Heart right ventricle (tissue), 16 donors: Measurements from ENCODE around the gene AKR1E2. TPM values are rescaled to one million over a fixed set of nuclear protein-coding genes. Genes with fewer than 3 reads are reported as not detected.

Experiments
- ATAC-seq, 8 donors: fragments of 200-7000 bp; cut with Tn5 transposase; one replicate each; pipeline ENCODE4 v1.9.1; 2020; ENCODE audit warnings: mild to moderate bottlenecking in 8 of 8, moderate library complexity in 8 of 8, moderate number of reproducible peaks in 1 of 8
- DNase-seq, 2 donors: peaks; one replicate each; pipeline ENCODE4 v3.0.0-alpha.2; 2020
- H3K27ac ChIP-seq, 10 donors: fragments of 200-600 bp; sonication (generic) in 2 of 10; one replicate each; pipeline versions ENCODE4 v1.5.0 to v1.8.0; 2020 to 2022; ENCODE audit warnings: mild to moderate bottlenecking in 3 of 10
- H3K27me3 ChIP-seq, 7 donors: fragments of 200-600 bp; one replicate each; pipeline ENCODE4 v1.8.0; 2021 to 2022; ENCODE audit warnings: mild to moderate bottlenecking in 2 of 7
- H3K36me3 ChIP-seq, 9 donors: fragments of 200-600 bp; sonication (generic) in 1 of 9; one replicate each; pipeline versions ENCODE4 v1.5.0 to v1.8.0; 2020 to 2022; ENCODE audit warnings: mild to moderate bottlenecking in 2 of 9
- H3K4me1 ChIP-seq, 9 donors: fragments of 200-600 bp; sonication (generic) in 1 of 9; one replicate each; pipeline versions ENCODE4 v1.5.0 to v1.8.0; 2020 to 2022; ENCODE audit warnings: mild to moderate bottlenecking in 4 of 9
- H3K4me3 ChIP-seq, 10 donors: fragments of 200-600 bp; sonication (generic) in 2 of 10; one replicate each; pipeline versions ENCODE4 v1.5.0 to v1.8.0; 2020 to 2022; ENCODE audit warnings: mild to moderate bottlenecking in 7 of 10, moderate library complexity in 2 of 10
- H3K9me3 ChIP-seq, 11 donors: fragments of 200-600 bp in 10 of 11; sonication (generic) in 2 of 11; one replicate each; pipeline versions ENCODE4 v1.5.0 to v1.8.0; 2013 to 2022; ENCODE audit warnings: mild to moderate bottlenecking in 2 of 11, control low read depth in 1 of 11, moderate library complexity in 1 of 11
- CTCF ChIP-seq, 9 donors: fragments of 200-600 bp; sonication (generic) in 2 of 9; IDR thresholded peaks; one replicate each; pipeline versions ENCODE4 v1.5.0 to v1.8.0; 2021 to 2022; ENCODE audit warnings: antibody characterized with exemption in 9 of 9, mild to moderate bottlenecking in 5 of 9, moderate library complexity in 1 of 9
- WGBS, 2 donors: extraction: QIAGEN DNeasy Blood & Tissue Kit; methylation state at CpG; one replicate each; pipeline ENCODE4 v1.1.7; 2013; ENCODE audit warnings: inconsistent platforms in 1 of 2; 5-methylcytosine and 5-hydroxymethylcytosine counted together
- intact Hi-C, 10 donors: fragments of 100-400 bp; cut with DNase I; formaldehyde crosslinking; loops; one replicate each; pipeline versions ENCODE4 v1.11.1 to v1.14.2; 2022
- polyA plus RNA-seq, 2 donors: library from polyadenylated mRNA; stranded (reverse); fragments of 200-250 nt; gene quantifications; one replicate each; pipeline ENCODE4 v1.2.3, GENCODE V29; 2013
- total RNA-seq, 10 donors: library from RNA; stranded (reverse); fragmentation: NEBNext Ultra II Directional in 3 of 10; extraction: Animal tissue kit (Norgen Biotek cat#: 25700) in 3 of 10; gene quantifications; one replicate each; pipeline versions ENCODE4 v1.2.1 to v1.2.4, GENCODE V29; 2021 to 2023
- donor health status: Arrhythmogenic right ventricular cardiomyopathy.
- donor health status: ischemic (EF 13 %, LVEDD 7.1; RV severe dilation, severe dysfunction).
- donor health status: healthy with polysubstance abuse.
- donor health status: DM: no; HTN: yes; CAD: no.
- donor health status: DM: no; HTN: no; CAD: no.
- donor health status: ischemic (EF 25% LVEDD 6.9; RV normal size, moderate dysfunction).
- donor health status: ischemic (EF 25% LVEDD 5.7; RV mildly dilated, moderate dysfunction).
- donor health status: healthy.
- donor health status: DM: yes; HTN: yes; CAD: no.
- donor health status: Ischemic cardiomyopathy.
- donor health status: ischemic (EF 35%, LVEDD 5.7; RV mildly dilated, moderate dysfunction).
- donor health status: nonischemic (EF 11% LVEDD 7.7; RV severe dilation, severe dysfunction).
- donor health status: DM: yes; HTN: yes; CAD: no.
- donor health status: PGD.
- donor health status: ischemic (EF 29% LVEDD 5.4; RV normal size, mild dysfunction).
- donor health status: nonischemic (EF 23%, LVEDD 6.1; RV moderate dilation, normal function).

AKR1E2 gene
- total and polyA plus RNA-seq, 12 donors: 1.2 to 6.5 (median 4.1) TPM

GRCh38 chr10:4830551-4830950, 4.5 kb downstream of the AKR1E2 start:
- no peak for TF ChIP-seq CTCF (IDR thresholded peaks at IDR 0.05)
- 94 to 95% methylated on average over 8 of the region's 8 CpGs for WGBS, 2 donors
- no peak for DNase-seq

GRCh38 chr10:4831091-4831490, 5.1 kb downstream of the AKR1E2 start:
- H3K4me3 ChIP-seq: no peak overlapping the region
- WGBS, 2 donors: 93 to 95% methylated on average over 5 of the region's 5 CpGs
- TF ChIP-seq CTCF (IDR thresholded peaks at IDR 0.05): no peak
- peaks cover 0 to 56% (median 6%) of the 10 kb centered on the region in 9 donors for H3K36me3 ChIP-seq
- H3K4me1 ChIP-seq: peaks cover 0 to 14% (median 8%) of the 10 kb centered on the region in 9 donors
- intact Hi-C loops: no loop called here
- H3K9me3 ChIP-seq: no peaks in the 10 kb centered on the region
- peaks cover 0 to 2% (median 0%) of the 10 kb centered on the region in 7 donors for H3K27me3 ChIP-seq
- H3K27ac ChIP-seq: no peak overlapping the region
- DNase-seq (no peak), ATAC-seq (no peak)

More at GRCh38 chr10:4830551-4830950, 4.5 kb downstream of the AKR1E2 start:
- H3K27me3 ChIP-seq: peaks cover 0 to 8% (median 0%) of the 10 kb centered on the region in 7 donors
- peaks cover 0 to 16% (median 8%) of the 10 kb centered on the region in 9 donors for H3K4me1 ChIP-seq
- intact Hi-C loops: no loop called here
- H3K36me3 ChIP-seq: peaks cover 0 to 51% (median 6%) of the 10 kb centered on the region in 9 donors
- no peaks in the 10 kb centered on the region for H3K9me3 ChIP-seq
- no peak overlapping the region for H3K27ac ChIP-seq
- ATAC-seq: no peak
- no peak overlapping the region for H3K4me3 ChIP-seq

DNA sequence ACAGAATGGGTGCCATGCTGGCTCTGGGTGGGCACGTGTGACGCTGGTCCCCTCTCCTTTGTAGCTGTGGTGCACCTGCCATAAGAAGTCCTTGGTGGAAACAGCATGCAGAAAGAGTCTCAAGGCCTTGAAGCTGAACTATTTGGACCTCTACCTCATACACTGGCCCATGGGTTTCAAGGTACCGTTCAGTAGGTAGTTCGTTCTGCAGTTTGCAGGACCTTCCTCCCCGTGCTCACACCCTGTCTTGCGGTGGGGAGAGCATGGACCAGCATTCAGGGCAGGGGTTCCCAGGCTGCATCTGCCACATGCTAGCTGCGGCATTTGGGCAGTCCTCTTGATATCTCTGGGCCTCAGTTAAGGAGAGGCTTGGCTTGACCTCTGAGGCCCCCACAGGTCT, 7.3 kb downstream of the AKR1E2 start:
- H3K36me3 ChIP-seq: peaks cover 0 to 78% (median 6%) of the 10 kb centered on the region in 9 donors
- peaks cover 0 to 4% (median 0%) of the 10 kb centered on the region in 9 donors for H3K4me1 ChIP-seq
- no peak overlapping the region for H3K27ac ChIP-seq
- no peak for DNase-seq
- no peak for TF ChIP-seq CTCF (IDR thresholded peaks at IDR 0.05)
- intact Hi-C loops: no loop called here
- H3K27me3 ChIP-seq: no peaks in the 10 kb centered on the region
- H3K4me3 ChIP-seq: no peak overlapping the region
- H3K9me3 ChIP-seq: no peaks in the 10 kb centered on the region
- WGBS, 2 donors: 96% methylated on average over 7 of the region's 7 CpGs
- no peak for ATAC-seq

- no peaks in the 10 kb centered on the region for H3K9me3 ChIP-seq
- H3K27ac ChIP-seq: no peak overlapping the region
- DNase-seq: no peak
- intact Hi-C loops: no loop called here
- no peak for TF ChIP-seq CTCF (IDR thresholded peaks at IDR 0.05)
- no peak overlapping the region for H3K4me3 ChIP-seq
- H3K36me3 ChIP-seq: peaks cover 0 to 78% (median 6%) of the 10 kb centered on the region in 9 donors
- no peaks in the 10 kb centered on the region for H3K27me3 ChIP-seq
- H3K4me1 ChIP-seq: peaks cover 0 to 16% (median 7%) of the 10 kb centered on the region in 9 donors
- WGBS, 2 donors: 97% methylated on average over 4 of the region's 4 CpGs
- ATAC-seq: no peak
Observed at GRCh38 chr10:4834898-4835405, 8.9 kb downstream of the AKR1E2 start.
